Lung (tissue), 12 donors: ENCODE measurements around the gene SHROOM4. TPM values are rescaled to one million over a fixed set of nuclear protein-coding genes. Genes with fewer than 3 reads are reported as not detected.

Experiments
- ATAC-seq: fragments of 200-7000 bp; cut with Tn5 transposase; one replicate; pipeline ENCODE4 v1.9.1; 2020; ENCODE audit warnings: moderate number of reproducible peaks; ENCODE audit not compliant: insufficient read depth, low FRiP score
- DNase-seq, 3 donors: peaks; one replicate each; pipeline ENCODE4 v3.0.0-alpha.2; 2013 to 2017
- H3K27ac ChIP-seq, 2 donors: one replicate each; pipeline ENCODE4 v1.5.1; 2013; ENCODE audit warnings: mild to moderate bottlenecking in 2 of 2, moderate library complexity in 2 of 2, control low read depth in 1 of 2, inconsistent platforms in 1 of 2, low read depth in 1 of 2, low read length in 1 of 2
- H3K27me3 ChIP-seq, 3 donors: one replicate each; pipeline ENCODE4 v1.5.1; 2013; ENCODE audit warnings: low read length in 2 of 3; ENCODE audit not compliant: control insufficient read depth in 3 of 3, insufficient read depth in 3 of 3
- H3K36me3 ChIP-seq, 4 donors: one replicate each; pipeline ENCODE4 v1.5.1; 2013; ENCODE audit warnings: low read length in 4 of 4, mild to moderate bottlenecking in 1 of 4, moderate library complexity in 1 of 4; ENCODE audit not compliant: control insufficient read depth in 4 of 4, insufficient read depth in 4 of 4
- H3K4me1 ChIP-seq, 5 donors: one replicate each; pipeline ENCODE4 v1.5.1; 2013; ENCODE audit warnings: low read length in 5 of 5, mild to moderate bottlenecking in 2 of 5, moderate library complexity in 1 of 5; ENCODE audit not compliant: control insufficient read depth in 5 of 5, insufficient read depth in 5 of 5
- H3K4me3 ChIP-seq: one replicate; pipeline ENCODE4 v1.5.1; 2013; ENCODE audit warnings: mild to moderate bottlenecking, control low read depth, moderate library complexity
- H3K9ac ChIP-seq, 2 donors: one replicate each; pipeline ENCODE4 v1.5.1; 2013; ENCODE audit warnings: low read length in 2 of 2, control low read depth in 1 of 2; ENCODE audit not compliant: insufficient read depth in 1 of 2
- H3K9me3 ChIP-seq, 4 donors: one replicate each; pipeline ENCODE4 v1.5.1; 2013; ENCODE audit warnings: low read length in 3 of 4, mild to moderate bottlenecking in 1 of 4, moderate library complexity in 1 of 4; ENCODE audit not compliant: control insufficient read depth in 4 of 4, insufficient read depth in 3 of 4
- CTCF ChIP-seq: IDR thresholded peaks from 2 replicates; pipeline ENCODE4 v1.5.1; 2012; ENCODE audit warnings: mild to moderate bottlenecking; ENCODE audit errors: control extremely low read depth, extremely low read depth
- WGBS, 2 donors: extraction: QIAGEN DNeasy Blood & Tissue Kit; methylation state at CpG; one replicate each; pipeline ENCODE4 v1.1.7; 2013; 5-methylcytosine and 5-hydroxymethylcytosine counted together
- polyA plus RNA-seq, 2 donors: library from polyadenylated mRNA; stranded (reverse); fragments of 200-250 nt; gene quantifications; one replicate each; pipeline ENCODE4 v1.2.1, GENCODE V29; 2013
- total RNA-seq, 2 donors: library from RNA; depleted of rRNA in 1 of 2; stranded (reverse); fragments of >200 nt in 1 of 2; gene quantifications; one replicate each; pipeline ENCODE4 v1.2.1, GENCODE V29; 2014 to 2021
- donor health status: control.
- donor health status: control.
- donor health status: Bipolar disorder and iron deficiency.
- donor health status: healthy.
- donor health status: DM: yes; HTN: yes; CAD: no.

The SHROOM4 gene
- total and polyA plus RNA-seq, 4 donors, result 6.8 to 63.3 (median 18.9) TPM

GRCh38 chrX:50839730-50840129 lies 25.7 kb upstream of the SHROOM4 start:
- no peaks in the 10 kb centered on the region for H3K4me1 ChIP-seq
- no peak for TF ChIP-seq CTCF
- no peak overlapping the region for H3K4me3 ChIP-seq
- peaks cover 0 to 14% (median 5%) of the 10 kb centered on the region in 3 donors for H3K27me3 ChIP-seq
- H3K36me3 ChIP-seq, result no peaks in the 10 kb centered on the region
- WGBS, 2 donors, result 78 to 100% methylated on average over 1 to 2 of the region's 2 CpGs
- no peak for ATAC-seq
- no peaks in the 10 kb centered on the region for H3K9me3 ChIP-seq
- no peak for DNase-seq
- H3K27ac ChIP-seq, result no peak overlapping the region
- no peak overlapping the region for H3K9ac ChIP-seq

GRCh38 chrX:50838820-50839600 lies 25.0 kb upstream of the SHROOM4 start:
- 52 to 73% methylated on average over 5 of the region's 5 CpGs for WGBS, 2 donors
- Histone ChIP-seq H3K27ac (no peak overlapping the region), H3K36me3 (no peaks in the 10 kb centered on the region), H3K4me3 (no peak overlapping the region), H3K4me1 (no peaks in the 10 kb centered on the region), H3K9me3 (no peaks in the 10 kb centered on the region), H3K9ac (no peak overlapping the region), H3K27me3 (peaks cover 0 to 14% (median 5%) of the 10 kb centered on the region in 3 donors)
- TF ChIP-seq CTCF, result no peak
- DNase-seq, result peak in 2 of 3 donors; percentile 27 to 64
- ATAC-seq, result peak; percentile 21

- DNase-seq (no peak), ATAC-seq (no peak)
Measured at GRCh38 chrX:50827996-50828395, 14.0 kb upstream of the SHROOM4 start.

More at GRCh38 chrX:50827996-50828395, 14.0 kb upstream of the SHROOM4 start:
- H3K27ac ChIP-seq, result no peak overlapping the region
- peaks cover 0 to 10% (median 7%) of the 10 kb centered on the region in 3 donors for H3K27me3 ChIP-seq
- H3K36me3 ChIP-seq, result no peaks in the 10 kb centered on the region
- H3K4me1 ChIP-seq, result no peaks in the 10 kb centered on the region
- no peaks in the 10 kb centered on the region for H3K9me3 ChIP-seq
- WGBS, 2 donors, result 38 to 80% methylated on average over 1 of the region's 1 CpG
- no peak overlapping the region for H3K4me3 ChIP-seq
- no peak overlapping the region for H3K9ac ChIP-seq
- no peak for TF ChIP-seq CTCF
